MCF 10A (cell line): ENCODE data around the gene MTERF4. TPM values are rescaled to one million over a fixed set of nuclear protein-coding genes. Genes with fewer than 3 reads are reported as not detected.

Experiments used
- BruUV-seq: library from RNA; stranded (reverse); fragments of 400-500 nt; replicated peaks from 2 replicates; lab custom pipeline; 2021; lab: Mats Ljungman, UMichigan
- CTCF ChIA-PET: fragments of 300-600 bp; sonication (Branson Sonifier 250); formaldehyde crosslinking; extraction: SDS; loops from one replicate; lab custom pipeline; 2021; ENCODE audit warnings: antibody characterized with exemption, inconsistent platforms; lab: Yijun Ruan, JAX
- POLR2A ChIA-PET: fragments of 300-600, 350-650 bp; sonication (Branson Sonifier 250); formaldehyde crosslinking; extraction: SDS; loops from one replicate; lab custom pipeline; 2020; ENCODE audit warnings: antibody characterized with exemption, inconsistent platforms; lab: Yijun Ruan, JAX
- DNase-seq: peaks from one replicate; pipeline ENCODE4 v3.0.0-alpha.2; 2018; ENCODE audit not compliant: unreplicated experiment
- H3K27ac Mint-ChIP-seq: one replicate; pipeline ENCODE4 v1.8.0; 2022; ENCODE audit warnings: mild to moderate bottlenecking, low read depth, mixed read lengths; ENCODE audit not compliant: unreplicated experiment
- H3K27me3 Mint-ChIP-seq: one replicate; pipeline ENCODE4 v1.8.0; 2022; ENCODE audit warnings: mixed read lengths; ENCODE audit not compliant: insufficient read depth, unreplicated experiment
- H3K36me3 Mint-ChIP-seq: one replicate; pipeline ENCODE4 v1.8.0; 2022; ENCODE audit warnings: mild to moderate bottlenecking, moderate library complexity, mixed read lengths; ENCODE audit not compliant: insufficient read depth, unreplicated experiment
- H3K4me1 Mint-ChIP-seq: one replicate; pipeline ENCODE4 v1.8.0; 2022; ENCODE audit warnings: mixed read lengths; ENCODE audit not compliant: insufficient read depth, unreplicated experiment
- H3K4me3 Mint-ChIP-seq: one replicate; pipeline ENCODE4 v1.8.0; 2022; ENCODE audit warnings: mild to moderate bottlenecking, moderate library complexity, mixed read lengths; ENCODE audit not compliant: unreplicated experiment
- H3K9me3 Mint-ChIP-seq: one replicate; pipeline ENCODE4 v1.8.0; 2022; ENCODE audit warnings: mixed read lengths; ENCODE audit not compliant: unreplicated experiment
- intact Hi-C: fragments of 100-400 bp; cut with micrococcal nuclease; formaldehyde crosslinking; loops from 2 replicates; pipeline ENCODE4 v1.14.1; 2022
- total RNA-seq: library from RNA; stranded (reverse); gene quantifications from 2 replicates; pipeline ENCODE4 v1.2.3, GENCODE V29; 2022
- TF ChIP-seq, protein P1 (sequence below): fragments of 200-600 bp; IDR thresholded peaks from one replicate; pipeline ENCODE4 v1.8.0; 2022; ENCODE audit warnings: antibody characterized with exemption, mild to moderate bottlenecking; ENCODE audit not compliant: unreplicated experiment

Gene MTERF4
- total RNA-seq, 1 experiment from 2014 or later: 29.9 TPM

DNA sequence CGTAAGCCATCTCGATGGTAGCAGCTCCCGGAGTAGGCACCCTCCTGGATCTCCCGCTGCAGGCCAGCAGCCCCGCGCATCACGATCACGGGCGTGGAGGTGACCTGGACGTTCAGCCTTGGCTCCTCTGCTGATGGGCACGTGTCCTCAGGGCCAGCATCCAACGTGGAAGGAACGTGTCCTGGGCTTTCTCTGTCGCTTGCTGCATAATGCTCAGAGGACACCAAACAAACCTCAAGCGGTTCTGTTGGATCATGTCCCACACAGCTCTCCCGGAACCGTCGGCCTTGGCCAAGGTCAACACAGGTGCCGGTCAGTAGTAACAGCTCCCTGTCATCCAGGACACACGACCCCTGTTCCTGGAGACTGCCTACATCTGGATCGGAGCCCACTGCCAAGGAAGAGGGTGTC is 24.1 kb upstream of the MTERF4 start:
- intact Hi-C loops: no loop called here
- BruUV-seq: no TSS peak
- no peak overlapping the region for H3K27ac Mint-ChIP-seq

DNA sequence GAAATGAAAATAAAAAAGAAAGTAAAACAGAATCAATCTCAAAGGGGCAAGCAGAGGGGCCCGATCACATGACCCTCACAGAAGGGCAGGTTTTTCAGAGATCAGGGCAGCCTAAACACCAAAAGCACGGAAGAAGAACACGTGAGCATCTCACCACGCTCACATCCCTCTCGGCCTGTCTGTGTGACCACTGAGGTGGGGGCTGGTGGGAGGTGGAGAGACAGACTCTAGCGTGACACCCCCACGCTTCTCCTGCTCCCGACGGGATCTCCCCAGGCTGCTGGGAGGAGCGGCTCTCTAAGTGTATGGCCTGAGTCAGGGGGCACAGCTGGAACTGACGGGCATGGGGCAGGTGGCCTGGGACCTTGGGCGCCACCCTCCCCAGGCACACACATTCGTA is 23.5 kb upstream of the MTERF4 start:
- CTCF ChIA-PET: no interaction called here
- H3K27ac Mint-ChIP-seq: no peak overlapping the region
- H3K27me3 Mint-ChIP-seq: no peaks in the 10 kb centered on the region
- TF ChIP-seq, protein P1, sequence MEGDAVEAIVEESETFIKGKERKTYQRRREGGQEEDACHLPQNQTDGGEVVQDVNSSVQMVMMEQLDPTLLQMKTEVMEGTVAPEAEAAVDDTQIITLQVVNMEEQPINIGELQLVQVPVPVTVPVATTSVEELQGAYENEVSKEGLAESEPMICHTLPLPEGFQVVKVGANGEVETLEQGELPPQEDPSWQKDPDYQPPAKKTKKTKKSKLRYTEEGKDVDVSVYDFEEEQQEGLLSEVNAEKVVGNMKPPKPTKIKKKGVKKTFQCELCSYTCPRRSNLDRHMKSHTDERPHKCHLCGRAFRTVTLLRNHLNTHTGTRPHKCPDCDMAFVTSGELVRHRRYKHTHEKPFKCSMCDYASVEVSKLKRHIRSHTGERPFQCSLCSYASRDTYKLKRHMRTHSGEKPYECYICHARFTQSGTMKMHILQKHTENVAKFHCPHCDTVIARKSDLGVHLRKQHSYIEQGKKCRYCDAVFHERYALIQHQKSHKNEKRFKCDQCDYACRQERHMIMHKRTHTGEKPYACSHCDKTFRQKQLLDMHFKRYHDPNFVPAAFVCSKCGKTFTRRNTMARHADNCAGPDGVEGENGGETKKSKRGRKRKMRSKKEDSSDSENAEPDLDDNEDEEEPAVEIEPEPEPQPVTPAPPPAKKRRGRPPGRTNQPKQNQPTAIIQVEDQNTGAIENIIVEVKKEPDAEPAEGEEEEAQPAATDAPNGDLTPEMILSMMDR: no peak
- H3K36me3 Mint-ChIP-seq: no peaks in the 10 kb centered on the region
- POLR2A ChIA-PET: interaction anchor here (1.6 kb wide), 1 partner anchor 26 kb away, joined by 4 read pairs; no protein-coding TSS in a partner anchor
- no peak for DNase-seq
- H3K4me1 Mint-ChIP-seq: no peaks in the 10 kb centered on the region
- BruUV-seq: no TSS peak
- no peaks in the 10 kb centered on the region for H3K9me3 Mint-ChIP-seq
- intact Hi-C loops: no loop called here
- no peak overlapping the region for H3K4me3 Mint-ChIP-seq

More for the DNA sequence above, 24.1 kb upstream of the MTERF4 start:
- H3K4me1 Mint-ChIP-seq: no peaks in the 10 kb centered on the region
- no peaks in the 10 kb centered on the region for H3K36me3 Mint-ChIP-seq
- TF ChIP-seq, protein P1: no peak
- POLR2A ChIA-PET: no interaction called here
- H3K9me3 Mint-ChIP-seq: no peaks in the 10 kb centered on the region
- CTCF ChIA-PET: no interaction called here
- H3K27me3 Mint-ChIP-seq: no peaks in the 10 kb centered on the region
- DNase-seq: no peak
- H3K4me3 Mint-ChIP-seq: no peak overlapping the region

DNA sequence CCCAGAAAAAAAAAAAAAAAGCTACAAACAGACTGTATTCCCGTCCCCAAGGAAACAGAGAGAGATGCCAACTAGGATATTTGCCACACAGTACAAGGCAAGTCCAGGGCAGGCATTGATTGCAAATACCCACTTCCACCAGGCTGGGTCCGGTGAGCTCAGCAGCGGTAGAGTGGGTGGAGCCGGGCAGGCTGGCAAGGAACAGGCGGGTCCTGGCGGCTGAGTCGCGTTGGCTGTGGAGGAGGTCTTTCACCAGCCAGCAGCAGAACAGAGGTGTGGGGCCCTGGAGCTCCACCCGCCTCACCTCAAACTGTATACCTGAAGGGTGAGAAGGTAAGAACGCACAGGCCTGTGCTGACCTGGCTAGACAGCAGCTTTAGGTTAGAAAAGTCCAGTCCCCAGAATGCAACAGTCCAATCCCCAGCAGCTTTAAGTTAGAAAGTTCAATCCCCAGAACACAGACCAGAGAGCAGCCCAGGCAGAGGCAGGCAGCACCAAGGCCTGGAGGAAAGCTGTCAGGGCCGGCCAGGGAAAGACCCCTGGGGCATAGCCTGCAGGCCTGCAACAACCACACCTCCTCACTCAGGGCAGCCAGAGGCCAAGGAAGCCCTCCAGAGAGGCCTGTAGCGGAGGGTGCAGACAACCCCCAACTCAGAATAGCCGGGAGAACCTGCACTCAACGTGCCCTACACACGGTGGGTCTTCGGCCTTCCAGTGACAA is 21.9 kb upstream of the MTERF4 start:
- H3K36me3 Mint-ChIP-seq: no peaks in the 10 kb centered on the region
- POLR2A ChIA-PET: interaction anchor here (0.7 to 1.6 kb wide), 2 partner anchors 24 to 579 kb away, joined by 3 to 4 read pairs; no protein-coding TSS in a partner anchor

DNA sequence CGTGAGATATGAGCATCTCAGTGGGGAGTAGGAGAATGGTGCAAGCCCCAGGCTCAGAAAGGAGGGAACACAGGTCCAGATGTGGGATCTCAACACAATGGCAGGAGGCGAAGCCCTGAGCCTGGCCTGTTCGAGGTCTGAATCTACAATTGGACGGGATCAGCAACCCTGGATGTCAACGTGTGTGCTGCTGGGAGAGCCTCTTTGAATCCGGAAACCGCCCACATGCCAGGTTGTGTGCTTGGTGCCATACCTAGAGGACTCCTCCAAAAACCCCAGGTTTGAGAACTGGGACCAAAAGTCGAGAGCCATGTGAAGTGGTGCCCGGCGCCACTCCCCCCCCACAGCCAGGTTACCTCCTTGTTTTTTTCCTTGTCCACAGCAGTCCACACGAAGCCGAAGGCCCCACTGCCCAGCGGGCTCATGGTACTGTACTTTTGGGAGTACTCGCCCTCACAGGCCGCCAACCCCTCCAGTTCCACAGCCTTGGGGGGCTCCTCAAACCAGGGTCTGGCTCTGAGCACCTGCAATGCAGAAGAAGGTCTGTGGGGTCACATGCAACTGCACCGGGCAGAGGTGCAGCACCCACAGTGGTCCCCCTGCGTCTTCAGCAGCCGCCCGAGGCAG is 20.4 kb upstream of the MTERF4 start:
- no peaks in the 10 kb centered on the region for H3K27me3 Mint-ChIP-seq
- H3K4me1 Mint-ChIP-seq: no peaks in the 10 kb centered on the region
- DNase-seq: no peak
- intact Hi-C loops: no loop called here
- TF ChIP-seq, protein P1: no peak
- H3K36me3 Mint-ChIP-seq: no peaks in the 10 kb centered on the region
- H3K4me3 Mint-ChIP-seq: no peak overlapping the region
- BruUV-seq: no TSS peak
- POLR2A ChIA-PET: no interaction called here
- H3K27ac Mint-ChIP-seq: no peak overlapping the region
- CTCF ChIA-PET: no interaction called here
- no peaks in the 10 kb centered on the region for H3K9me3 Mint-ChIP-seq

More for the DNA sequence above, 21.9 kb upstream of the MTERF4 start:
- Mint-ChIP-seq H3K4me1 (no peaks in the 10 kb centered on the region), H3K9me3 (no peaks in the 10 kb centered on the region), H3K27me3 (no peaks in the 10 kb centered on the region), H3K27ac (no peak overlapping the region), H3K4me3 (no peak overlapping the region)
- TF ChIP-seq, protein P1: no peak
- BruUV-seq: no TSS peak
- intact Hi-C loops: no loop called here
- CTCF ChIA-PET: interaction anchor here (0.6 kb wide), 1 partner anchor 1466 kb away, joined by 3 read pairs; no protein-coding TSS in a partner anchor
- peak; percentile 11 for DNase-seq
